ENCODE results near the gene PDZD11.

GRCh38 chrX:70324326-70324725 is 34.6 kb upstream of the PDZD11 start:
- TF ChIP-seq, protein P1, sequence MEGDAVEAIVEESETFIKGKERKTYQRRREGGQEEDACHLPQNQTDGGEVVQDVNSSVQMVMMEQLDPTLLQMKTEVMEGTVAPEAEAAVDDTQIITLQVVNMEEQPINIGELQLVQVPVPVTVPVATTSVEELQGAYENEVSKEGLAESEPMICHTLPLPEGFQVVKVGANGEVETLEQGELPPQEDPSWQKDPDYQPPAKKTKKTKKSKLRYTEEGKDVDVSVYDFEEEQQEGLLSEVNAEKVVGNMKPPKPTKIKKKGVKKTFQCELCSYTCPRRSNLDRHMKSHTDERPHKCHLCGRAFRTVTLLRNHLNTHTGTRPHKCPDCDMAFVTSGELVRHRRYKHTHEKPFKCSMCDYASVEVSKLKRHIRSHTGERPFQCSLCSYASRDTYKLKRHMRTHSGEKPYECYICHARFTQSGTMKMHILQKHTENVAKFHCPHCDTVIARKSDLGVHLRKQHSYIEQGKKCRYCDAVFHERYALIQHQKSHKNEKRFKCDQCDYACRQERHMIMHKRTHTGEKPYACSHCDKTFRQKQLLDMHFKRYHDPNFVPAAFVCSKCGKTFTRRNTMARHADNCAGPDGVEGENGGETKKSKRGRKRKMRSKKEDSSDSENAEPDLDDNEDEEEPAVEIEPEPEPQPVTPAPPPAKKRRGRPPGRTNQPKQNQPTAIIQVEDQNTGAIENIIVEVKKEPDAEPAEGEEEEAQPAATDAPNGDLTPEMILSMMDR (IDR thresholded peaks at IDR 0.05): no peak
- no peak for TF ChIP-seq EP300 (IDR thresholded peaks at IDR 0.05)
